Liver (tissue), 3 donors: ENCODE results near the gene KNDC1.

Source experiments
- CTCF ChIP-seq: fragments of 150-350 bp; IDR thresholded peaks from 2 replicates; pipeline ENCODE4 v1.5.1; 2017; ENCODE audit warnings: improper control_type of control experiment, low read depth, low read length; ENCODE audit not compliant: missing input control
- FOXA1 ChIP-seq: IDR thresholded peaks from 2 replicates; pipeline ENCODE4 v1.6.1; 2016; ENCODE audit warnings: antibody characterized with exemption
- TF ChIP-seq, protein P1 (sequence below): IDR thresholded peaks from 2 replicates; pipeline ENCODE4 v1.6.1; 2016; ENCODE audit warnings: antibody characterized with exemption
- donor health status: healthy.
- donor health status: healthy.

- TF ChIP-seq CTCF (peak; percentile 42), FOXA1 (no peak)
- TF ChIP-seq, protein P1, sequence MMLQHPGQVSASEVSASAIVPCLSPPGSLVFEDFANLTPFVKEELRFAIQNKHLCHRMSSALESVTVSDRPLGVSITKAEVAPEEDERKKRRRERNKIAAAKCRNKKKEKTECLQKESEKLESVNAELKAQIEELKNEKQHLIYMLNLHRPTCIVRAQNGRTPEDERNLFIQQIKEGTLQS = no peak
These were observed 35.4 kb upstream of the KNDC1 start for GRCh38 chr10:133124357-133125211.
